IMR-90 (cell line): ENCODE data around the gene MDP1. TPM values are rescaled to one million over a fixed set of nuclear protein-coding genes. Genes with fewer than 3 reads are reported as not detected.

Experiments used
- ATAC-seq: fragments of 200-7000 bp; cut with Tn5 transposase; 2 replicates; pipeline ENCODE4 v1.9.1; 2020; ENCODE audit warnings: low read depth, mild to moderate bottlenecking, moderate library complexity
- BruUV-seq: library from RNA; stranded (reverse); fragments of 400-500 nt; replicated peaks from 2 replicates; lab custom pipeline; 2021; lab: Mats Ljungman, UMichigan
- CTCF ChIA-PET: fragments of 300-600 bp; formaldehyde crosslinking; extraction: SDS; loops from one replicate; lab custom pipeline; 2021; ENCODE audit warnings: antibody characterized with exemption; lab: Yijun Ruan, JAX
- POLR2A ChIA-PET: fragments of 300-600 bp; sonication (Branson Sonifier 250); formaldehyde crosslinking; loops from one replicate; lab custom pipeline; 2022; ENCODE audit warnings: antibody characterized with exemption; ENCODE audit not compliant: unreplicated experiment; lab: Charles Lee
- DNase-seq: peaks from one replicate; pipeline ENCODE4 v3.0.0; 2013
- H2AFZ ChIP-seq: replicated peaks from 2 replicates; pipeline ENCODE3; 2013; ENCODE audit warnings: low read length, mild to moderate bottlenecking; ENCODE audit not compliant: poor library complexity
- H2AK5ac ChIP-seq: 2 replicates; pipeline ENCODE4 v1.6.1; 2013; ENCODE audit warnings: low read depth, low read length, inconsistent platforms
- H2AK9ac ChIP-seq: replicated peaks from 2 replicates; pipeline ENCODE3; 2013; ENCODE audit warnings: mild to moderate bottlenecking, low read depth, low read length, moderate library complexity; ENCODE audit not compliant: poor library complexity
- H2BK120ac ChIP-seq: 2 replicates; pipeline ENCODE4 v1.6.1; 2013; ENCODE audit warnings: low read depth, low read length, inconsistent platforms
- H2BK15ac ChIP-seq: 3 replicates; pipeline ENCODE4 v1.6.1; 2013; ENCODE audit warnings: low read depth, low read length, inconsistent platforms
- H2BK20ac ChIP-seq: 2 replicates; pipeline ENCODE4 v1.6.1; 2013; ENCODE audit warnings: low read depth, mild to moderate bottlenecking, inconsistent platforms, low read length, moderate library complexity
- H2BK5ac ChIP-seq: 2 replicates; pipeline ENCODE4 v1.6.1; 2013; ENCODE audit warnings: mild to moderate bottlenecking, low read depth, low read length, inconsistent platforms; ENCODE audit not compliant: poor library complexity, severe bottlenecking
- H3K14ac ChIP-seq: replicated peaks from 2 replicates; pipeline ENCODE4 v1.6.1; 2013; ENCODE audit warnings: low read depth, low read length, inconsistent platforms
- H3K18ac ChIP-seq: 2 replicates; pipeline ENCODE4 v1.6.1; 2013; ENCODE audit warnings: low read depth, low read length, control low read depth
- H3K23ac ChIP-seq: 2 replicates; pipeline ENCODE4 v1.6.1; 2013; ENCODE audit warnings: low read depth, low read length, inconsistent platforms
- H3K27ac ChIP-seq: 2 replicates; pipeline ENCODE4 v1.5.1; 2013; ENCODE audit warnings: mild to moderate bottlenecking, control low read depth, low read length; ENCODE audit not compliant: insufficient read depth
- H3K27me3 ChIP-seq: 2 replicates; pipeline ENCODE4 v1.6.1; 2013; ENCODE audit warnings: low read length; ENCODE audit not compliant: control insufficient read depth, insufficient read depth
- H3K36me3 ChIP-seq: 2 replicates; pipeline ENCODE4 v1.6.1; 2013; ENCODE audit warnings: low read length, mixed read lengths; ENCODE audit not compliant: control insufficient read depth, insufficient read depth
- H3K4ac ChIP-seq: 2 replicates; pipeline ENCODE4 v1.6.1; 2013; ENCODE audit warnings: low read depth, low read length, inconsistent platforms
- H3K4me1 ChIP-seq: 2 replicates; pipeline ENCODE4 v1.6.1; 2013; ENCODE audit warnings: low read length, mixed read lengths; ENCODE audit not compliant: control insufficient read depth, insufficient read depth
- H3K4me2 ChIP-seq: 2 replicates; pipeline ENCODE4 v1.6.1; 2013; ENCODE audit warnings: low read depth, mild to moderate bottlenecking, control low read depth, low read length, moderate library complexity
- H3K4me3 ChIP-seq: 2 replicates; pipeline ENCODE4 v1.5.1; 2013; ENCODE audit warnings: low read depth, mild to moderate bottlenecking, control low read depth, low read length, moderate library complexity; ENCODE audit not compliant: insufficient read depth
- H3K56ac ChIP-seq: 2 replicates; pipeline ENCODE4 v1.6.1; 2013; ENCODE audit warnings: low read length, inconsistent platforms; ENCODE audit not compliant: insufficient read depth; ENCODE audit errors: extremely low read depth
- H3K79me1 ChIP-seq, 2 experiments: 2 replicates each; pipeline ENCODE4 v1.6.1; 2013; ENCODE audit warnings: low read length in 2 of 2, inconsistent platforms in 1 of 2, low read depth in 1 of 2
- H3K9ac ChIP-seq: 2 replicates; pipeline ENCODE4 v1.6.1; 2013; ENCODE audit warnings: low read depth, low read length, control low read depth
- H3K9me1 ChIP-seq: 2 replicates; pipeline ENCODE4 v1.6.1; 2013; ENCODE audit warnings: low read length, inconsistent platforms; ENCODE audit not compliant: insufficient read depth
- H3K9me3 ChIP-seq: 2 replicates; pipeline ENCODE4 v1.6.1; 2013; ENCODE audit warnings: low read length; ENCODE audit not compliant: control insufficient read depth, insufficient read depth
- H4K20me1 ChIP-seq: 2 replicates; pipeline ENCODE4 v1.6.1; 2013; ENCODE audit warnings: low read length, inconsistent platforms; ENCODE audit not compliant: insufficient read depth
- H4K5ac ChIP-seq: 2 replicates; pipeline ENCODE4 v1.6.1; 2013; ENCODE audit warnings: mild to moderate bottlenecking, low read depth, low read length, control low read depth
- H4K8ac ChIP-seq, 2 experiments: 2 replicates each; pipeline ENCODE4 v1.6.1; 2013; ENCODE audit warnings: low read depth in 2 of 2, low read length in 2 of 2, control low read depth in 1 of 2, inconsistent platforms in 1 of 2
- H4K91ac ChIP-seq: 2 replicates; pipeline ENCODE4 v1.6.1; 2013; ENCODE audit warnings: low read depth, low read length, inconsistent platforms; ENCODE audit not compliant: insufficient read depth
- BHLHE40 ChIP-seq: fragments of 150-350 bp; IDR thresholded peaks from 2 replicates; pipeline ENCODE4 v1.6.1; 2016; ENCODE audit warnings: mild to moderate bottlenecking, low read depth, low read length
- CEBPB ChIP-seq: IDR thresholded peaks from 2 replicates; pipeline ENCODE4 v1.6.1; 2012; ENCODE audit warnings: low read depth, low read length, improper control_type of control experiment
- CHD1 ChIP-seq: IDR thresholded peaks from 2 replicates; pipeline ENCODE4 v1.6.1; 2012; ENCODE audit warnings: low read depth, low read length, improper control_type of control experiment
- CTCF ChIP-seq: conservative IDR thresholded peaks from 2 replicates; pipeline ENCODE4 v1.5.1; 2012; ENCODE audit warnings: mild to moderate bottlenecking, low read depth, low read length, improper control_type of control experiment
- ELK1 ChIP-seq: fragments of 150-350 bp; IDR thresholded peaks from 2 replicates; pipeline ENCODE4 v1.6.1; 2016; ENCODE audit warnings: low read depth, mild to moderate bottlenecking, low read length, moderate library complexity, borderline replicate concordance
- FOS ChIP-seq: fragments of 150-350 bp; IDR thresholded peaks from 2 replicates; pipeline ENCODE4 v1.6.1; 2016; ENCODE audit warnings: low read depth, low read length
- MAFK ChIP-seq: IDR thresholded peaks from 2 replicates; pipeline ENCODE4 v1.6.1; 2012; ENCODE audit warnings: low read depth, low read length, improper control_type of control experiment
- MAZ ChIP-seq: IDR thresholded peaks from 2 replicates; pipeline ENCODE4 v1.6.1; 2012; ENCODE audit warnings: low read depth, mild to moderate bottlenecking, low read length, improper control_type of control experiment, moderate library complexity, borderline replicate concordance
- MXI1 ChIP-seq: IDR thresholded peaks from 2 replicates; pipeline ENCODE4 v1.6.1; 2012; ENCODE audit warnings: low read depth, mild to moderate bottlenecking, low read length, moderate library complexity, borderline replicate concordance
- NFE2L2 ChIP-seq: fragments of 150-350 bp; IDR thresholded peaks from 2 replicates; pipeline ENCODE4 v1.6.1; 2016; ENCODE audit warnings: low read depth, mild to moderate bottlenecking, low read length
- POLR2A ChIP-seq: IDR thresholded peaks from 2 replicates; pipeline ENCODE4 v1.6.1; 2012; ENCODE audit warnings: mild to moderate bottlenecking, low read depth, low read length
- RAD21 ChIP-seq: IDR thresholded peaks from 2 replicates; pipeline ENCODE4 v1.6.1; 2012; ENCODE audit warnings: low read length, improper control_type of control experiment
- RCOR1 ChIP-seq: IDR thresholded peaks from 2 replicates; pipeline ENCODE4 v1.6.1; 2012; ENCODE audit warnings: mild to moderate bottlenecking, low read length, improper control_type of control experiment; ENCODE audit not compliant: insufficient replicate concordance
- RFX5 ChIP-seq: IDR thresholded peaks from 2 replicates; pipeline ENCODE4 v1.8.0; 2012; ENCODE audit warnings: low read depth, mild to moderate bottlenecking, low read length, moderate library complexity
- SMC3 ChIP-seq: fragments of 150-350 bp; IDR thresholded peaks from 2 replicates; pipeline ENCODE4 v1.6.1; 2016; ENCODE audit warnings: low read depth, mild to moderate bottlenecking, antibody characterized with exemption, low read length, moderate library complexity
- USF2 ChIP-seq: fragments of 150-350 bp; IDR thresholded peaks from 2 replicates; pipeline ENCODE4 v1.6.1; 2017; ENCODE audit warnings: mild to moderate bottlenecking, antibody characterized with exemption, low read length, low read depth
- WGBS, 2 experiments: methylation state at CpG; one replicate each; pipeline versions ENCODE4 v1.1.5 to v1.1.7; 2013; ENCODE audit warnings: missing lambda C conversion rate in 2 of 2; ENCODE audit not compliant: insufficient read length in 1 of 2; ENCODE audit errors: extremely low coverage in 2 of 2; 5-methylcytosine and 5-hydroxymethylcytosine counted together
- dilution Hi-C: fragments of 300-500 bp; cut with HindIII; formaldehyde crosslinking; loops from one replicate; pipeline ENCODE4 v1.14.3; 2018; ENCODE audit warnings: low sequenced_read_pairs; ENCODE audit not compliant: unreplicated experiment
- in situ Hi-C: fragments of 300-500 bp; cut with MboI; formaldehyde crosslinking; loops from 3 replicates; pipeline ENCODE4 v1.14.3; 2019; ENCODE audit warnings: low sequenced_read_pairs, inconsistent platforms, mixed read lengths
- intact Hi-C: fragments of 100-400 bp; cut with micrococcal nuclease; formaldehyde crosslinking; loops from 2 replicates; pipeline ENCODE4 v1.10.0; 2022
- polyA plus RNA-seq, 3 experiments: library from polyadenylated mRNA; depleted of rRNA; stranded (reverse); fragments of >200 nt; gene quantifications; 2 replicates each; pipeline ENCODE4 v1.2.3, GENCODE V29; 2012; ENCODE audit warnings: low replicate concordance in 1 of 3
- total RNA-seq: library from RNA; depleted of rRNA; stranded (reverse); fragments of >200 nt; gene quantifications from 2 replicates; pipeline ENCODE4 v1.2.3, GENCODE V29; 2012

Gene MDP1
- total and polyA plus RNA-seq, 2 of the 4 experiments (the other 2 are of a cell fraction), result 15.1 to 17.8 TPM

GRCh38 chr14:24254630-24255392, 38.9 kb upstream of the MDP1 start:
- intact Hi-C loops, result no loop called here
- CTCF ChIA-PET, result no interaction called here

More at GRCh38 chr14:24254630-24255392, 38.9 kb upstream of the MDP1 start:
- no peak overlapping the region for H3K14ac ChIP-seq
- H3K4me1 ChIP-seq, result peaks cover 22% of the 10 kb centered on the region
- no peak overlapping the region for H3K56ac ChIP-seq
- no peak overlapping the region for H3K4me3 ChIP-seq
- H2BK5ac ChIP-seq, result no peak overlapping the region
- TF ChIP-seq MXI1 (no peak), USF2 (no peak), NFE2L2 (no peak), POLR2A (no peak), SMC3 (no peak), FOS (no peak), BHLHE40 (no peak), MAZ (no peak), MAFK (no peak), RFX5 (no peak), RCOR1 (no peak), CHD1 (no peak), CEBPB (no peak), RAD21 (no peak), ELK1 (no peak), CTCF (no peak)
- in situ Hi-C loops (no loop called here), dilution Hi-C loops (no loop called here)
- no peaks in the 10 kb centered on the region for H4K20me1 ChIP-seq
- DNase-seq (no peak), ATAC-seq (no peak)
- peaks cover 40% of the 10 kb centered on the region for H3K9me1 ChIP-seq
- no peak overlapping the region for H3K9ac ChIP-seq
- POLR2A ChIA-PET, result no interaction called here
- H2AK9ac ChIP-seq, result no peak overlapping the region
- no peak overlapping the region for H3K23ac ChIP-seq
- H3K4ac ChIP-seq, result no peak overlapping the region
- no peak overlapping the region for H3K18ac ChIP-seq
- H2AFZ ChIP-seq, result no peak overlapping the region
- H2BK120ac ChIP-seq, result no peak overlapping the region
- H4K8ac ChIP-seq, result no peak overlapping the region
- H3K27me3 ChIP-seq, result no peaks in the 10 kb centered on the region
- BruUV-seq, result no TSS peak
- no peak overlapping the region for H2BK20ac ChIP-seq
- no peak overlapping the region for H2AK5ac ChIP-seq
- no peak overlapping the region for H2BK15ac ChIP-seq
- no peak overlapping the region for H3K27ac ChIP-seq
- WGBS, 2 experiments, result 96% methylated on average over 14 of the region's 19 CpGs; no CpG with 5 or more reads in 1 of the 2 experiments
- H3K79me1 ChIP-seq, result peaks cover 0 to 2% of the 10 kb centered on the region in 2 experiments; a peak in 1 of 4 replicates
- H3K9me3 ChIP-seq, result no peaks in the 10 kb centered on the region
- H3K36me3 ChIP-seq, result peaks cover 2% of the 10 kb centered on the region; the same call in 1 of the 2 replicates
- no peak overlapping the region for H4K5ac ChIP-seq
- no peak overlapping the region for H3K4me2 ChIP-seq
- H4K91ac ChIP-seq, result no peak overlapping the region
